Daoy (cell line): ENCODE results near the gene COL2A1. TPM values are rescaled to one million over a fixed set of nuclear protein-coding genes. Genes with fewer than 3 reads are reported as not detected.

Source experiments
- DNase-seq: peaks from one replicate; pipeline ENCODE4 v3.0.0-alpha.2; 2015; ENCODE audit warnings: low read depth
- total RNA-seq: library from RNA; depleted of rRNA; stranded (reverse); fragments of >200 nt; shearing (Covaris generic); gene quantifications from 2 replicates; pipeline ENCODE4 v1.2.3, GENCODE V29; 2014; rRNA removed

COL2A1 gene
- total RNA-seq, result 0.30 and 1.1 TPM in 2 replicates

GRCh38 chr12:48004053-48004941 is at the start of gene COL2A1:
Gene COL2A1, minus strand, starts transcription at chr12:48004476. Its CDS starts 155 bp downstream, at chr12:48004321.
- DNase-seq, result peak; percentile 44

- DNase-seq, result no peak
Measured at GRCh38 chr12:48053883-48054282, 49.6 kb upstream of the COL2A1 start.

DNA sequence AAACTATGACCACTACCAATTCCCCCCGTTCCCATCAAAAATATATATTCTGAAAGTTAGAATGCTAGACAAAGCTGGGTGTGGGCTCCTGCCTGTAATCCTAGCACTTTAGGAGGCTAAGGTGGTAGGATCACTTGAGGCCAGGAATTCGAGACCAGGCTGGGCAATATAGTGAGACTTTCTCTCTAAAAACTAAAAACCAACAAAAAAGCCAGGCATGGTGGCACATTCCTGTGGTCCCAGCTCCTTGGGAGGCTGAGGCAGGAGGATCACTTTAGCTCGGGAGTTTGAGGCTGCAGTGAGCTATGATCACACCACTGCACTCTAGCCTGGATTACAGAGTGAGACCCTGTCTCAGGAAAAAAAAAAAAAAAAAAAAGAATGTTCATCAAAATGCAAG is 48.8 kb upstream of the COL2A1 start:
- no peak for DNase-seq

DNA sequence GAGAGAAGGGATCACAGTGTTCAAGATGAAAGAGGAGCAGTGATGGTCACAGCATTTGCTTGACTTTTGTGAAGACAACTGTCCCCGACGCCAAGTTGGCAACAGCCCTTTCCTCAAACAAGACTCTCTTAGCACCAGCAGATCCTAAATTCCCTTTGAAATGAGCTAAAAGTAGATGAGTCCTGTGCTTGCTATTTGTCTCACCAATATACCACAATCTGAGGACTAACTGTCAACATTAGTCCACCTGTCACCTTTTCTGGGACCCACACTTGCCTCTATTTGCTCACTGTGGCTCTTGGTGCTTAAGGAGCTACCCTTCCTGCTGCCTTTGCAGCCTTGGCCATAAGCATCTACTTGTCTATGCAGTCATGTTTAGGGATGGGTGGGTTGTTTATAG is 47.4 kb upstream of the COL2A1 start:
- DNase-seq, result no peak

GRCh38 chr12:48050174-48050573 is 45.9 kb upstream of the COL2A1 start:
- no peak for DNase-seq

- no peak for DNase-seq
Measured at GRCh38 chr12:48045965-48046518, 41.8 kb upstream of the COL2A1 start.

DNA sequence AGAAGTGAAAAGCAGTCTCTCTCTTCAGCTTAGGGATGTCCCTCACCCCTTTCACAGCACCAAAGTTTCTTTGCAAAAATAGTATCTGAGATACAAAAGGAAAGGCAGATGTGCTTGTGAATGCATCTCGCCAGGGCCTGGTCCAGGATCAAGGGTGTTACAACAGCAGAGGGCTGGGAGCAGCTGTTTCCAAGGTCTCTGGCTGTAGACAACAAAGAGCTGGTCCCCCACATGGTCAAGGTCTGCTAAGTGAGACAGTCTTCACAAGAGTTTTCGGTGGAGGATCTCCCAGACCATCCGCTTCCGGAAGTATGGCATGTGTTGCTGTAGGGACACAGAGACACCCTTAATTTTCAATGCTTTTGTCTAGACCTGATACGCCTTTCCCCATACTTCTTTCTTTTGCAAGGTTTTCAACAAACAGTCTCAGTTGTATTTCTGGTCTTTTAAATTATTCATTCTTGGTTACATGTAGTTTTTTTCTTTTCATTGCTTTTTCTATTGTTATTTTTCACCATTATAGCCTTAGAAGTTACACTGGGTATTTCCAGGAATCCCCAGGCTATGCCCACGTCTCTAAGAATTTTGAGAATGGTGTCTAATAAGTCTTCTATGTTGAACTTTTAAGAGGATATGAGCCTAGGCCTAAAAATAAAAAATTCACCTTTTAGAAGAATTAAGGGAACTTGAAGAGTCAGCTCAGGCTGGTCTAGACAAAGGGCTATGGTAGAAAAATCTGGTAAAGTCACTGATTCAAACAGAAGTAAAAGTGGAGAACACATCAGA is 41.0 kb upstream of the COL2A1 start:
- DNase-seq, result no peak

GRCh38 chr12:48044396-48044795 is 40.1 kb upstream of the COL2A1 start:
- no peak for DNase-seq

GRCh38 chr12:48043771-48044170 is 39.5 kb upstream of the COL2A1 start:
- DNase-seq, result no peak

- no peak for DNase-seq
Measured at GRCh38 chr12:48041591-48042423, 37.5 kb upstream of the COL2A1 start.

DNA sequence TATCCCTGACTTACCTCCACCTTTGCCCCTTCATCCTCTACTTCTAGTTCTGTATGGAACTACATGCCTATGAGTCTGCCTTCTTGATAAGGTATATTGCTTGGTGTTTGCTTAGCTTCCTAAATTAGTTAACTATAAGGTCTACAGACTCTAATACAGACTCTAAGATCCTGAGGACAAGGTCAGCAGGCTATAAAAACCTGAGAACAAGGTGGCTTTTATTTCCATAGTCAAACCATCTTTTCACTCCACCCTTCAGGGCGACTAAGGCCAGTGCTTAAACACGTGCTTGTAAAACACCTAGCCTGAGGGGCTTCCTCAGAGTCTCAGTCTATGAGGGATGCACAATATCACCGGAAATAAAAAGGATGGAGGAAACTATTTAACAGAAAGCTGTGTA is 36.1 kb upstream of the COL2A1 start:
- DNase-seq, result no peak

DNA sequence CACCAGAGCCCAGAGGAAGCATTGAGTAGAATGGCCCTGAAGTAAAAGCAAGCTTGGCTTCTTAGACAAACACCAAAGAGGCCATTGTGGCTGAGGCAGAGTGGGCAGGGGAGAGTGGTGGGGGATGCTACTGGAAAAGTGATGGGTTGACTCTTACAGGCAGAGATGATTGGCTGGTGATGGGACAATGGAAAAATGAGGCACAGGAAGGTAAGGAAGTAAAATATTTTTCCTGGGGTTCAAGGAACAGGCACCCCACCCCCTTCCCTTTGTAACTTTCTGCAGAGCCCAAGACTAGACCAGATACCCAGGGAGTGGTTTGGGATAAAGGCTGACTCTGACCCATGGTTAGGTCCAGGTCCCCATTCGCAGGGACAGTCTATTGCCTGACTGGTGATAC is 34.9 kb upstream of the COL2A1 start:
- DNase-seq, result no peak

DNA sequence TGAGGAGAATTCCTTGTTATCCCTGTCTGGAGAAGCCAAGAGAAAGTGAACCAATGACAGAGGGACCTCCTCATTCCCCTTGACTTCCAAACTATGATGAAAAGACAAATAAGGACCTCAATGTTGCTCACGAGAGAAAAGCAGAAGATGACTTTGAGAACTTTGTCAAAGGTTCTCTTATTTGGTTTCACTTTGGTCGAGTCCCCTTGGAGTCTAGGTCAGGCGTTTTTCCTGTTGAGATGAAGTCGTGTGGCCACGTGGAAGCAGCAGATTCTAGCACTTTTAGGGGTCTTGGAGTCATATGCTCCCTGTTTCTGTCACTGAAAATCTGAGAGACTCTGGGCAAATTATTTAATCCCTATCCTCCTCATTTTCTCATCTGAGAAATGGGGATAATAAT is 33.8 kb upstream of the COL2A1 start:
- no peak for DNase-seq

- DNase-seq, result no peak
Measured at GRCh38 chr12:48037267-48037915, 33.1 kb upstream of the COL2A1 start.

DNA sequence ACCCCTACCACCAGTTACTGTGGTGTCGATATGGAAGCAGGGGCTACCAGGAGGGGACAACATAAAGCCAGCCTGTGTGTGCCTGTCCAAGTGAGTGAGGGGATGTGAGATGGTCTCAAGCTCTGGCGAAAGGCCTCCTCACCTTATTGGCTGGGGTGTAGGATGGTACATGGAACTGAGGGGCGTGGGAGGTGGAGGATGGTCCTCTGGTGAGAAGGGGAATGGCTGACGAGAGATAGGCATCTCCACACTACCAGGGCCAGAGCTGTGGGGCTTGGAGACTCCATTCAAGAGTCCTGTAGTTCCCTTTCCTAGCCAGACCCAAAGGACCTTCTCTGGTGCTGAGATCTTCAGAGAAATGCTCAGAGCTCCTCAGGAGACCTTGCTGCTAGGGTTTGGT is 32.5 kb upstream of the COL2A1 start:
- DNase-seq, result no peak

GRCh38 chr12:48034835-48035805 is 30.8 kb upstream of the COL2A1 start:
- no peak for DNase-seq

DNA sequence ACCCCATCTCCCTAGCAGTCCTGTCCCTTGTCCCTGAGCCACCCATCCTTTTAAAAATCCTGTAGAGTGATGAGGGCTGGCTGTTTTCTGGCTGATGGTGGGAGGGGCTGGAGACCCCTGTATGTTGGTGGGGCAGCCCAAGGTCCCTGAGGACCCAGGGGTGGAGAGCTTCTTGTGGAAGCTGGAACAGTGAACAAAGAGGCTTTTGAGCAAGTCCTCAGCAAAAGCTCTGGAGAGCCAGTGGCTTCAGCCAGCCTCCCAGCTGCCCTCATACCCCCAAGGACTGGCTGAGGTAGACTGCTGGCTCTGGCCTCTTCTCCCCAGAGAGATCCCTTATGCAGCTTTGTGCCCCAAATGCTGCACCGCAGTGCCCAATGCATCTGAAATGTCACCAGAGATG is 29.2 kb upstream of the COL2A1 start:
- DNase-seq, result no peak

DNA sequence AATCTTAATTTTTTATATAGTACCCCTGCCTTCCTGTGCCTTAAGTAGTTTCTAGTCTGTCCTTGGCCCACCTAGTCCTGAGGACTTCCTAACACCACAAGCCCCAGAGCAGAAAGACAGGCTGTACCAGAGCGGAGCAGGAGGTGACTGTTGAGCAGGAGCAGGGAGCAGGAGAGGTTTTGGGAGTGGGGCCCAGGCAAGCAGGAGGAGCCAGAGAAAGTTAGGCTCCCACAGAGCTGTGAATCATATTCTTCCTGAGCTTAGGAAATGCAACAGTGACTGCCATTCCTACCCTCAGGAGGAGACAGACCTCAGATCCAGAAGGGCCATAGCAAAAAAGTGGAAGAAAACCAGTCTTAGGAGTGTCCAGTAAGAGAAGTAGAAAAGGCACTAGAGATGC is 28.3 kb upstream of the COL2A1 start:
- DNase-seq, result no peak

GRCh38 chr12:48031135-48031960 is 27.1 kb upstream of the COL2A1 start:
- no peak for DNase-seq
